IPS-18c (cell line): Measurements from ENCODE around the gene CFAP77.
A peak's percentile ranks its signal among the peaks of the same experiment; 100 is the strongest.
"Not testable (repeated sequence)": the region's sequence is repeated elsewhere in the genome, so short reads cannot be mapped to it uniquely, and the experiment has no call there.

Source experiments
- H3K4me3 ChIP-seq: 2 replicates; pipeline ENCODE4 v1.7.0; 2013; ENCODE audit warnings: low read depth, mild to moderate bottlenecking, low read length, moderate library complexity; ENCODE audit not compliant: insufficient read depth
- H3K9me3 ChIP-seq: one replicate; pipeline ENCODE4 v1.6.1; 2013; ENCODE audit warnings: mild to moderate bottlenecking, low read length, moderate library complexity; ENCODE audit not compliant: control insufficient read depth, insufficient read depth

The CFAP77 gene

DNA sequence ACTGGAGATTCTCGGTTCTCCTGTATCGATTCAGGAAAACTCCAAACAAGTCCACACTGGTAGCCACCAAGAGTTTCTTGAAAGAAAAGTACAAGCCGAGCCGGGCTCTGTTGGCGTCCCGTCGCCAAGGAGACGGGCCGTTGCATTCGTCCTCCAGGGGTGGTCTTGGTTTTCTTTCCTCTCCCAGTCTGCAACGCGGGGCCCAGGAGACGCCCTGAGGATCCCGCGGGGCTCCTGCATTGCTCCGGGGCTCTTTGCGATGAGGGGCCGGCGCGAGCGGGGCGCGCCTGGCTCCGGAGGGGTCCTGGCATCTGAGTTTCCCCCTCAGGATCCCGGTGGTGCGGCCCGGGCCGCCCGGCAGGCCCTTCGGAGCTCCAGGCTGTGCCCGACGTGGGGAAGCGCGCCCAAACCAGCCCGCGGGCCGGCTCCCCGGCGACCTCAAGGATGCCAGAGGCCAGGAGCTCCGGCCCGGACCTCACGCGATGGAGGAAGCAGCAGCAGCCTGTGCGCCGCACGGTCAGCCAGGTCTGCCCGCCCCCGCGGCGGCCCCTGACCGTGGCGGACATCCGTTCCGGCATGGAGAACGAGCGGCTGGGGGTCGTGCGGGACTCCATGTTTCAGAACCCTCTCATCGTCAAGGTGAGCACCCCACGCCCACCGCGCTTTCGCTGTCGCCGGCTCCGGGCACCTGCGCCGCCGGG is at the start of gene CFAP77:
Gene CFAP77 (plus strand): TSS at position 384 of the 701 bp plus-strand sequence. CDS start 61 bp downstream, at position 445.
- Histone ChIP-seq H3K4me3 (peak within 1 kb of the TSS; percentile 68), H3K9me3 (no peaks in the 10 kb centered on the region)

DNA sequence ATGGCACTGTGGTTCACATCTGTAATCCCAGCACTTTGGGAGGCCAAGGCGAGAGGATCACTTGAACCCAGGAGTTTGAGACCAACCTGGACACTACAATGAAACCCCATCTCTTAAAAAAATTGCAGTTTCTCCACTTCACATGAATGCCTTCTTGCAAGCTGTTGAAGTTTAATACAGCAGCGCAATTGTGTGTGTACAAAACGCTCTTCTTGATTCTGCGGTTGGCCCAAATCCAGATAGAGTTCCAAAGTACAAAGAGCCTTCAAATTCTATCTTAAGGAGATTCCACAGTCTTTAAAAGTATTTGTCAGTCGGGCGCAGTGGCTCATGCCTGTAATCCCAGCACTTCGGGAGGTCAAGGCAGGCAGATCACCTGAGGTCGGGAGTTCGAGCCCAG is 45.9 kb upstream of the CFAP77 start:
- H3K4me3 ChIP-seq: no peak overlapping the region
- H3K9me3 ChIP-seq: no peaks in the 10 kb centered on the region

DNA sequence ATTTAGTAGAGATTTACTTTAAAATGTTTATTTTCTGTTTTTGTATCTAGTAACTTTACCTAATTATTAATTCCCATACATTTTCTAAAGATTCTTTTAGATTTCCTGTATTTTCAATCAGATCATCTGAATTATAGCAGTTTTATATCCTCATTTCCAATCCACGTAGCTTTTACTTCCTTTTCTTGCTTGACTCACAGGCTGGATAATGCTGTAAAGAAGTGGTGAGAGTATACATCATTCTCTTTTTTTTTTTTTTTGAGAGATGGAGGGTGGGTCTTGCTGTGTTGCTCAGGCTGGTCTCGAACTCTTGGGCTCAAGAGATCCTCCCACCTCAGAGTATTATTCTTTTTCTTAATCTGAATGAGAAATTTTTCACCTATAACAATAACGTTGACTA is 44.0 kb upstream of the CFAP77 start:
- H3K9me3 ChIP-seq: no peaks in the 10 kb centered on the region

DNA sequence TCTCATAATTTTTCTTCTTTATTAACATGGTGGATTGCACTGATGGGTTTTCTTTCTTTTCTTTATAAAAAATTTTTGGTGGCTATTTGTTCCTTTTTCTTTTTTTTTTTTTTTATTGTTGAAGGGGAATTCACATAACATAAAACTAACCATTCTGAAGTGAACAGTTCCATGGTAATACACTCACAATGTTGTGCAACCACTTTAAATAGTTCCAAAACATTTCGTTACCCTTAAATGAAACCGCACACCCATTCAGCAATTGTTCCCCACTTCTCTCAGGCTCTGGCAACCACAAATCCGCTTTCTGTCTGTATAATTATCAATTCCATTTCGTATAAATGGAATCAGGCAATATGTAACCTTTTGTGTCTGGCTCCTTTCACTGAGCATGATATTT is 43.5 kb upstream of the CFAP77 start:
- Histone ChIP-seq H3K9me3 (no peaks in the 10 kb centered on the region), H3K4me3 (no peak overlapping the region)

More for the DNA sequence above, 44.0 kb upstream of the CFAP77 start:
- no peak overlapping the region for H3K4me3 ChIP-seq

DNA sequence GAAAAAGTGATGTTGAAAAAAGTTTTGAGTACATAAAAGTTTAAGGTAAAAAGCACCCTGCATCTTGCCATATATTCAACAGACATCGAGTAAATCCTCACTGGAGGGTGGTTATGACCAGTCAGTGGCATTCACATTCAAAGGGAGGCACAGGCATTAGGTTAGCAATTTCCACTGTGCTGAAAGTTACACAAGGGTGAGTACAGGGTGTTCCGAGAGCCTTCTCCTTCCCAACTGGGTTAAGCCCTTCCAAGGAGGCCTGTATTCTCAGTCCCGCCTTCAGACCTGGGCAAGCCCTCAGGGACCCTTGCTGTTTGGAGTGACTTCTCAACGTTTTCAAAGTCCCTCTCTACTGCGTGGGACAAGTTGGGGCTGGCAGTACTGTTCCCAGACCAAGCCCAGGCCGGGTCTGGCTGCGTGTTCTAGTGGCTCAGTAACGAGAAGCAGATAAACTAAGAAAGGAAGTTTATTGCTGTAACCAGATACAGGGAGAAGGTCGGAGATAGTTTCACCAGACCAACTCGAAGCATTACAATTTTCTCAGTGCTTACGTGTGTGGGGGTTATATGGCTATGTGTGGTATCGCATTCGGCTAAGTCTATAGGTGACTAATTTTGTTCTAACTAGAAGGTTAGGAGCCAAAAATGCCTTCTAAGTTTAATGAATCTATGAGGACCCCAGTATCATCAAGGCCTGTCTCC is 42.2 kb upstream of the CFAP77 start:
- Histone ChIP-seq H3K4me3 (no peak overlapping the region), H3K9me3 (no peaks in the 10 kb centered on the region)

DNA sequence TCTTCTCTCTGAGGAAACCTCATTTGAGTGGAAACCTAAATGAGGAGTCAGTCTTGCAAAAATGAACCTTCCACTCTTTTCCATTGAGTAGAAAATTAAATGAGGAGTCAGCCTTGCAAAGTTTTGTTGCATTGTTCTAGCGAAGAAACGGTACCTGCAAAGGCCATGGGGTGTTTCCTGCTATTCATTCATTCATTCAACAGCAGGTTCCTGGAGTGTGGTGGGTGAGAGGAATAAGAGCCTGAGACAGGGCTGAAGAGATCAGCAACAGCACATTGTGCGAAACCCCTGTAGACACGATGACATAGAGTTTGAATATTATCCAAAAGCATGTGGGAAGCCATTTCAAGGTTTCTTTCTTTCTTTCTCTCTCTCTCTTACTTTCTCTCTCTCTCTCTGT is 40.6 kb upstream of the CFAP77 start:
- Histone ChIP-seq H3K4me3 (no peak overlapping the region), H3K9me3 (no peaks in the 10 kb centered on the region)

DNA sequence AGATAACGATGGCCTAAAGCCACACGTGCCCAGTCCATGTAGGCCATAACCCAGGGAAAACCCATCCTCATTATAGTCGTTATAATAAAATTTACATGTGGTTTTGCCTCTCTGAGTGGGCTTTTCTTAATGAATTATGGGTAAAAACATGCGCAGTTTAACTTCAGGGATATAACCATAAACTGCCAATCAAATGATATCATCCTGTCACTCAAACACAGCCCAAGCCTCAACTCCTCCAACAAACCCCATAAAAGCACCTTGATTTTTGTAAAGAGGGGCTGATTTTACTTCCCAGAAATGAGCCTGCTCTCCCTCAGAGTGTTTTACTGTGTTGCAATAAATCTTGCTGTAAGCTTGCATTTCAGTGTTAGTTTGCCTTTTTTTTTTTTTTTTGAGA is 39.4 kb upstream of the CFAP77 start:
- H3K9me3 ChIP-seq: no peaks in the 10 kb centered on the region
- H3K4me3 ChIP-seq: no peak overlapping the region

DNA sequence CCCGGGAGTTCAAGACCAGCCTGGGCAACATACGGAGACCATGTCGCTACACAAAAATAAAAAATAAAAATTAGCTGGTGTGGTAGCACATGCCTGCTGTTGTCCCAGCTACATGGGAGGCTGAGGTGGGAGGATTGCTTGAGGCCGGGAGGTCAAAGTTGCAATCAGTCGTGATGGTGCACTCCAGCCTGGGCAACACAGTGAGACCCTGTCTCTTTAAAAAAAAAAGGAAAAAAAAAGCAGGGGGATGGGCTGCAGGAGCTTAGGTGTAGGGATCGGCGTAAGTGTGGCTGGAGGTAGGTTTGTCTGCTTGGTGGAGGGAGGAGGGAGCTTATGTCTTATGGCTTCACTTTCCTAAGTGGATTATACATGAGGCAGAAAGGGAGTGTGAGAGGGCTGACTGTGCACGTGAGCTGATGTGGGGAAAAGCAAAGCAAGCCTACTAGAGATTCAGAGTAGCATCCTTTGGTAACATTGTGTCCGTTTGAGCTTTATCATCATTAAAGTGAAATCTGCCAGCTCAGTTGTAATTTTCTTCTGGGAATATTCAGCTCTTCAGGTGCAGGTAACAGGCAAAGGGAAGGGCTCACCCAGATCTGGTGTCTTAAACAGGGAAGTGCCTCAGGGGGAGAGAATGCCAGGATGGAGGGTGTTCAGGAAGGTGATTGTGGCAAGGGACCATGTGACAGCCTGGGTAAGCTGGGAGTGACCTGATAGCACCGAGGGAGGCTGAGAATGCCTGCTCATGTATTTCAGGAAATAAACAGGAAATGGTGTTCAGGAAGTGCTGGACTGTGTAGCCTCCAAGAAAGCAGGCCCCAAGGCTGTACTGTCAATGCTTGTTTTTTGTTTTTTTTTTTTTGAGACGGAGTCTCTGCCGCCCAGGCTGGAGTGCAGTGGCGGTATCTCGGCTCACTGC is 37.6 kb upstream of the CFAP77 start:
- no peak overlapping the region for H3K4me3 ChIP-seq
- H3K9me3 ChIP-seq: no peaks in the 10 kb centered on the region

DNA sequence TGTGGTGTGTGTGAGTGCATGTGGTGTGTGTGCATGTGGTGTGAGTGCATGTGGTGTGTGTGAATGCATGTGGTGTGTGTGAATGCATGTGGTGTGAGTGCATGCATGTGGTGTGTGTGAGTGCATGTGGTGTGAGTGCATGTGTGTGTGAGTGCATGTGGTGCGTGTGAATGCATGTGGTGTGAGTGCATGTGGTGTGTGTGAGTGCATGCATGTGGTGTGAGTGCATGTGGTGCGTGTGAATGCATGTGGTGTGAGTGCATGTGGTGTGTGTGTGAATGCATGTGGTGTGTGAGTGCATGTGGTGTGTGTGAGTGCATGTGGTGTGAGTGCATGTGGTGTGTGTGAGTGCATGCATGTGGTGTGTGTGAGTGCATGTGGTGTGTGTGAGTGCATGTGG is 32.2 kb upstream of the CFAP77 start:
- H3K9me3 ChIP-seq, H3K4me3 ChIP-seq: not testable (repeated sequence)

DNA sequence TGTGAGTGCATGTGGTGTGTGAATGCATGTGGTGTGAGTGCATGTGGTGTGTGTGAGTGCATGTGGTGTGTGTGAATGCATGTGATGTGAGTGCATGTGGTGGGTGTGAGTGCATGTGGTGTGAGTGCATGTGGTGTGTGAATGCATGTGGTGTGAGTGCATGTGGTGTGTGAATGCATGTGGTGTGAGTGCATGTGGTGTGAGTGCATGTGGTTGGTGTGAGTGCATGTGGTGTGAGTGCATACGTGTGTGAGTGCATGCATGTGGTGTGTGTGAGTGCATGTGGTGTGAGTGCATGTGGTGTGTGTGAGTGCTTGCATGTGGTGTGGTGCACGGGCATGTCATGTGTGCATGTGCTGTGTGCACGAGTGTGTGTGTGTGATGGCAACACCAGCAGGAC is 31.6 kb upstream of the CFAP77 start:
- not testable (repeated sequence) for H3K4me3 ChIP-seq, H3K9me3 ChIP-seq

DNA sequence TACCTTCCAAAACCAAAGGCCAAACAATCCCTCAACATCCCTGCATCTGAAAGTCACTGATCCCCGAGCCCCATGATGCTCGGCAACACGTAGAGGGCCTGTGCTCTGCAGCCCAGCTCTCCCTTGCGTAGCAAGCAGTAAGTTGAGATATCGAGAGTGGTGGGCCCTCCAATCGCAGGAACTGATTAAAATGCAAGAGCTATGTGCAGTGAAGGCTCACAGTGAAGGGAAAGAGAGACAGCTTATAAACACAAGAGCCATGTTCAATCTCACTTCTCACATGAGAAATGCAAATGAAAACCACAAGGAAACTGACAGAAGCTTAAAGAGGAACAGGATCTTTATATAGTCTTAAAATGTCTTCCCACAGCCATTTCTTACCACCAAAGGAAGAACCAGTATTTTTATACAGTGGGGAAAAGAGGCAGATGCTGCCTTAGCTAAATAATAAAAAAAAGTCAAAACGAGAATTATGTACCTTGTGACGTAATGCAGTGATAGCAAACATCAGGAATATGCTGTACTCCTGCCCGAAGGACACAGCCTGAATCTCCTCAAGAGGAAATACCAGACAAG is 28.0 kb upstream of the CFAP77 start:
- Histone ChIP-seq H3K4me3 (no peak overlapping the region), H3K9me3 (no peaks in the 10 kb centered on the region)

DNA sequence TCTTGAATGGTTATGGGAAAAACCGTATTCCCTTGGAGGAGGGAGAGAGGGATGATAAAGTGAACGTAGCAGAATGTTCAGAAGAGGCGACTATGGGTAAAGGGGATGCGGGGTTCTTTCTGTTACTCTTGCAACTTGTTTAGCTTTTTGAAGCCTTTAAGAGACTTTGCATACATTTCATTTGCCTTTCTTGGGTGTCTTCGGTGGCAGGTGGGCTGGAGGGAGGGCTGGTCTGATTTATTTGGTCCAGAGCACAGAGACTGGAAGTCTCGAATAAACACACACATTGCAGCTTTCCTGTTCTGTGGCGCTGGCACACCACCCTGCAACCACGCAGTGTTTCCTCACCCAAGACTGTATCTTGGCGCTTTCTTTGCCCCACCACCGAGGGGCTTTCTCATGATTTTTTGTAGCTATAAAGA is 26.5 kb upstream of the CFAP77 start:
- Histone ChIP-seq H3K9me3 (no peaks in the 10 kb centered on the region), H3K4me3 (no peak overlapping the region)

DNA sequence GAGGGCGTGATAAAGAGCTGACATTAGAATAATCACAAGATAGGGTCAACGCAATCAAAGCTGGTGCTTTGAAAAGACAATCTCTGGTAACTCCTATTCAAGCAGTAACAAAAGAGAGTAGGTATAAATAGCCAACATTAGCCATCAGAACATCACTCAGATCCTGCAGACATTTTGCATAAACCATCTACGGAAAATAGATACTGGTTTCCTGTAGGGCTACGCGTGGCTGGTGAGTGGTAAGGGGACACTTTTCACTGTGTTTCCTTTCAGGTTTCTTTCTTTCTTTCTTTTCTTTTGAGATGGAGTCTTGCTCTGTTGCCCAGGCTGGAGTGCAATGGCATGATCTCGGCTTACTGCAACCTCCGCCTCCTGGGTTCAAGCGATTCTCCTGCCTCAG is 25.6 kb upstream of the CFAP77 start:
- H3K4me3 ChIP-seq: no peak overlapping the region
- H3K9me3 ChIP-seq: no peaks in the 10 kb centered on the region

DNA sequence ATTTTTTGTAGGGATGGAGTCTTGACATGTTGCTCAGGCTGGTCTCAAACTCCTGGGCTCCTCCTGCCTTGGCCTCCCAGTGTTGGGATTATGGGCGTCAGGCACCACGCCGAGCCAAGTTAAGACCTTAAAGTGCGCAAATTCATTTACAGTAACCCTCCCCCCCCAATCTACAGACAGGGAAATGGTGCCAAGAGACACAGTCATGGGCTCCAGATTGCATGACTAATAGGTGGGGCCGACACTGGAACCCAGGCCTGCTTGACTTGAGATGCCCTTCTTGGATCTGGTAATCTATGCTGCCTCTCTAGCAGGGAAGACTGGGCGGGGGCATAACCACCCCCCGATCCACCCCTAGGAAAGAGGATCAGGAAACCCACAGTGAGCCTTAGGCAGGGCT is 22.9 kb upstream of the CFAP77 start:
- no peak overlapping the region for H3K4me3 ChIP-seq

DNA sequence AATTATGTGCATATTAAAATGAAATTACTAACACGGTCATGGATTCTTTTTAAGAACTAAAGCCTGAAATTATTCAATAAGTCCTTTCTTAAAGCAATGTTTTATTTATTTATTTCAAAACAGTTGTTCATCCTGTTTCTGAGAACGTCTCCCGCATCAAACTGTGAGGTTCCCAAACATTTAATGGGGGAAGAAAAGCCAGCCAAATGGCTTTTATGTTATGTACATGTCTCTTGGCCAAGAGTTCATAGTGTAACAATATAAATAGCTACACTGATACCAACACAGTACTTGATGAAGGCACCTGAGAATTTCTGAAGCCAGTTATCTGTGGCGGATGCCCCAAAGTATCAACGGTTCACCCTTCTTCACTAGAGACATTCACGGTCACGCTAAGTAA is 19.0 kb upstream of the CFAP77 start:
- peaks cover 2% of the 10 kb centered on the region for H3K9me3 ChIP-seq
- no peak overlapping the region for H3K4me3 ChIP-seq

More for the DNA sequence above, 22.9 kb upstream of the CFAP77 start:
- peaks cover under 1% of the 10 kb centered on the region for H3K9me3 ChIP-seq

DNA sequence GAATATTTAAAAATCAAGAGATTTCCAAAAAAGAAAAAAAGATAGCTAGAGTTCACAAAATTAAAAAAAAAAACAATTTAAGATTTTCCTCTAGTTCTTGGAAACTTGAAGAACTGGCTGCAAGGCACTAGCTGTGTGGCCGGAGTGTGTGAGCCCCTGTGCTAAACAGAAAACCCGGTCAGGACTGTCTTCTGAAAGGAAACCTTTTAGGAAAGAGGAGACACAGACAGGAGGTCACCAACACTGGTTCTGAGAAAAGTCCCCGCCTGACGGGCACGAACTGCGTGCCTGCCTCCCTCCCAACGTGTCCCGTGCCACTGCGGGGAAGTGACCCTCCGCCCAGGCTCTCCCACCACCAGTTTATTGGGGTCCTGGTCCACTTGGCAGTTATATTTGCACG is 18.6 kb upstream of the CFAP77 start:
- Histone ChIP-seq H3K9me3 (peaks cover 2% of the 10 kb centered on the region), H3K4me3 (no peak overlapping the region)

DNA sequence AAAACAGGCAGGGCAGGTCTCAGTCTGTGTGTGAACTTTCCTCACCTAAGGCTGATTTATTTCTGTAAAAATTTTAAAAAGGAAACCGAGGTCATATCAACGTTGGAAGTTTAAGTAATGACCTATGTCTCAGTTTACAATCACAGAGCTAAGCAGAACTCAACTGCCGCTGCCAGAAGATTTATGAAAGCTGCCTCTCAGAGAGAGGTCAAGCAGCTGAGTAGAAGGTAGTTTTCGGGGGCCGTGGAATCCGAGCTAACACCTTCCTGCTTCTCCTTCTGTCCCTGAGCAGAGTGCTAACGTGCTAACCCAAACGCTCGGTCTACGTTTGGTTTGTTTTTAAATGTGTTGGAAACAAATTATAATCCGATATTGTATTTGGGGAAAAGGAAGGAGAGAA is 14.5 kb upstream of the CFAP77 start:
- peaks cover 2% of the 10 kb centered on the region for H3K9me3 ChIP-seq
- H3K4me3 ChIP-seq: no peak overlapping the region
